ENCODE data around the gene TCL1A. TPM values are rescaled to one million over a fixed set of nuclear protein-coding genes. Genes with fewer than 3 reads are reported as not detected.
"Not testable (repeated sequence)": the region's sequence is repeated elsewhere in the genome, so short reads cannot be mapped to it uniquely, and the experiment has no call there.

TCL1A gene
- total RNA-seq, 4 donors from 2014 or later: not detected

GRCh38 chr14:95667249-95667693, 46.7 kb downstream of the TCL1A start:
- H3K36me3 ChIP-seq: no peaks in the 10 kb centered on the region
- peaks cover 0 to 3% (median 0%) of the 10 kb centered on the region in 4 donors for H3K27me3 ChIP-seq
- H3K9me3 ChIP-seq: no peaks in the 10 kb centered on the region
- 18 to 29% methylated on average over 3 of the region's 3 CpGs for WGBS, 2 donors
- DNase-seq: no peak
- H3K4me3 ChIP-seq: no peak overlapping the region
- TF ChIP-seq POLR2A (IDR thresholded peaks at IDR 0.05): no peak
- TF ChIP-seq CTCF (IDR thresholded peaks at IDR 0.05): no peak
- intact Hi-C loops (cut with DNase I): no loop called here
- no peak overlapping the region for H3K27ac ChIP-seq
- H3K4me1 ChIP-seq: peaks cover 0 to 11% (median 0%) of the 10 kb centered on the region in 3 donors

GRCh38 chr14:95666450-95666849, 47.5 kb downstream of the TCL1A start:
- intact Hi-C loops (cut with DNase I): no loop called here
- Histone ChIP-seq H3K27me3 (peaks cover 0 to 3% (median 0%) of the 10 kb centered on the region in 4 donors), H3K4me3 (no peak overlapping the region), H3K27ac (no peak overlapping the region), H3K4me1 (peaks cover 0 to 11% (median 0%) of the 10 kb centered on the region in 3 donors), H3K36me3 (no peaks in the 10 kb centered on the region), H3K9me3 (no peaks in the 10 kb centered on the region)
- DNase-seq: no peak
- TF ChIP-seq POLR2A (IDR thresholded peaks at IDR 0.05) (no peak), CTCF (IDR thresholded peaks at IDR 0.05) (no peak)
- 55 to 70% methylated on average over 2 to 3 of the region's 5 CpGs for WGBS, 2 donors

GRCh38 chr14:95665530-95665929, 48.4 kb downstream of the TCL1A start:
- DNase-seq; H3K9me3 ChIP-seq; H3K27me3 ChIP-seq; H3K36me3 ChIP-seq; intact Hi-C loops (cut with DNase I); H3K4me3 ChIP-seq; H3K27ac ChIP-seq: not testable (repeated sequence)
- peaks cover 0 to 11% (median 0%) of the 10 kb centered on the region in 3 donors for H3K4me1 ChIP-seq
- 53 to 62% methylated on average over 8 of the region's 8 CpGs for WGBS, 2 donors

- no peaks in the 10 kb centered on the region for H3K36me3 ChIP-seq
- intact Hi-C loops (cut with DNase I): no loop called here
- TF ChIP-seq CTCF (IDR thresholded peaks at IDR 0.05): no peak
- TF ChIP-seq POLR2A (IDR thresholded peaks at IDR 0.05): no peak
- no peak for DNase-seq
- no peak overlapping the region for H3K4me3 ChIP-seq
- H3K27ac ChIP-seq: no peak overlapping the region
- WGBS, 2 donors: 59 to 79% methylated on average over 4 to 5 of the region's 8 CpGs
- peaks cover 0 to 16% (median 0%) of the 10 kb centered on the region in 4 donors for H3K27me3 ChIP-seq
- H3K4me1 ChIP-seq: peaks cover 0 to 11% (median 0%) of the 10 kb centered on the region in 3 donors
- no peaks in the 10 kb centered on the region for H3K9me3 ChIP-seq
Measured at GRCh38 chr14:95664546-95664945, 49.4 kb downstream of the TCL1A start.

- H3K36me3 ChIP-seq: no peaks in the 10 kb centered on the region
- no CpG with 5 or more reads among the region's 3 CpGs for WGBS, 2 donors
- peaks cover 0 to 20% (median 0%) of the 10 kb centered on the region in 4 donors for H3K27me3 ChIP-seq
- no peak overlapping the region for H3K4me3 ChIP-seq
- peaks cover 0 to 11% (median 0%) of the 10 kb centered on the region in 3 donors for H3K4me1 ChIP-seq
- no peak overlapping the region for H3K27ac ChIP-seq
- H3K9me3 ChIP-seq: no peaks in the 10 kb centered on the region
- no peak for DNase-seq
- TF ChIP-seq POLR2A (IDR thresholded peaks at IDR 0.05) (no peak), CTCF (IDR thresholded peaks at IDR 0.05) (no peak)
- intact Hi-C loops (cut with DNase I): no loop called here
Measured at GRCh38 chr14:95664066-95664465, 49.9 kb downstream of the TCL1A start.

Measured in esophagus squamous epithelium (tissue), 5 donors.